GM21825 (cell line): ENCODE data around the gene ZFAND2B.

ENCODE experiments used
- ATAC-seq: cut with Tn5 transposase; IDR thresholded peaks from one replicate; pipeline ENCODE4 v1.9.1; 2021; ENCODE audit warnings: mild to moderate bottlenecking, moderate library complexity; ENCODE audit not compliant: unreplicated experiment

The ZFAND2B gene

GRCh38 chr2:219204425-219205164, 2.0 kb upstream of the ZFAND2B start:
- ATAC-seq = no peak

GRCh38 chr2:219205165-219205538, 1.4 kb upstream of the ZFAND2B start:
- no peak for ATAC-seq

GRCh38 chr2:219205981-219206327, 628 bp upstream of the ZFAND2B start:
- no peak for ATAC-seq

GRCh38 chr2:219207134-219207883, 727 bp downstream of the ZFAND2B start:
- ATAC-seq = no peak

- ATAC-seq = no peak
Observed at GRCh38 chr2:219207884-219208740, 1.5 kb downstream of the ZFAND2B start.

GRCh38 chr2:219209236-219210195, 2.9 kb downstream of the ZFAND2B start:
- ATAC-seq = no peak

- ATAC-seq = no peak
Observed at GRCh38 chr2:219210196-219210885, 3.8 kb downstream of the ZFAND2B start.

GRCh38 chr2:219210886-219211362, 4.3 kb downstream of the ZFAND2B start:
- ATAC-seq = no peak

GRCh38 chr2:219213026-219213415, 6.4 kb downstream of the ZFAND2B start:
- no peak for ATAC-seq

GRCh38 chr2:219213486-219214071, 7.0 kb downstream of the ZFAND2B start:
- ATAC-seq = no peak

GRCh38 chr2:219214141-219214540, 7.6 kb downstream of the ZFAND2B start:
- ATAC-seq = no peak

GRCh38 chr2:219214786-219215185, 8.2 kb downstream of the ZFAND2B start:
- no peak for ATAC-seq

GRCh38 chr2:219215871-219216534, 9.4 kb downstream of the ZFAND2B start:
- no peak for ATAC-seq

GRCh38 chr2:219216535-219216915, 9.9 kb downstream of the ZFAND2B start:
- no peak for ATAC-seq

GRCh38 chr2:219218217-219218731, 11.7 kb downstream of the ZFAND2B start:
- ATAC-seq = peak; percentile 20

- peak; percentile 75 for ATAC-seq
Observed at GRCh38 chr2:219218732-219219701, 12.4 kb downstream of the ZFAND2B start, which contains the start of gene ABCB6. Gene ABCB6, minus strand, starts transcription at chr2:219218958. Its CDS starts 285 bp downstream, at chr2:219218673.

- no peak for ATAC-seq
Observed at GRCh38 chr2:219219784-219220532, 13.4 kb downstream of the ZFAND2B start.
